OCI-LY3 (cell line): ENCODE results near the gene ZNF625.

Source experiments
- H2AFZ ChIP-seq: fragments of 200-600, 300-600 bp; shearing (Covaris generic); 2 replicates; pipeline ENCODE4 v1.6.0; 2014; ENCODE audit warnings: antibody characterized with exemption, low read depth, low read length
- H3K27ac ChIP-seq: fragments of 200-600, 300-600 bp; sonication (generic); 2 replicates; pipeline ENCODE4 v1.5.1; 2014; ENCODE audit warnings: mild to moderate bottlenecking, low read length, moderate library complexity, mixed read lengths
- H3K27me3 ChIP-seq: fragments of 200-600, 300-600 bp; sonication (generic); 2 replicates; pipeline ENCODE4 v1.6.1; 2014; ENCODE audit warnings: low read depth, low read length, mixed read lengths
- H3K36me3 ChIP-seq: fragments of 200-600, 300-600 bp; sonication (generic); replicated peaks from 2 replicates; pipeline ENCODE3; 2014; ENCODE audit warnings: low read depth, low read length, mixed read lengths
- H3K4me1 ChIP-seq: fragments of 300-600, 200-600 bp; sonication (generic); 2 replicates; pipeline ENCODE4 v1.6.1; 2014; ENCODE audit warnings: low read length, mixed read lengths
- H3K4me2 ChIP-seq: fragments of 200-600, 300-600 bp; sonication (generic); 2 replicates; pipeline ENCODE4 v1.6.1; 2014; ENCODE audit warnings: low read length, mixed read lengths
- H3K4me3 ChIP-seq: fragments of 300-600, 200-600 bp; sonication (generic); 2 replicates; pipeline ENCODE4 v1.5.1; 2014; ENCODE audit warnings: antibody characterized with exemption, mild to moderate bottlenecking, low read length, moderate library complexity
- H3K79me2 ChIP-seq: fragments of 300-600, 200-600 bp; shearing (Covaris generic); 2 replicates; pipeline ENCODE4 v1.6.1; 2014; ENCODE audit warnings: mild to moderate bottlenecking, low read length, mixed read lengths
- H3K9ac ChIP-seq: fragments of 300-600, 200-600 bp; shearing (Covaris generic); 2 replicates; pipeline ENCODE4 v1.6.0; 2014; ENCODE audit warnings: mild to moderate bottlenecking, low read length, moderate library complexity
- H3K9me3 ChIP-seq: fragments of 200-600, 300-600 bp; shearing (Covaris generic); 2 replicates; pipeline ENCODE4 v1.6.1; 2014; ENCODE audit warnings: low read length, mixed read lengths; ENCODE audit not compliant: insufficient read depth
- H4K20me1 ChIP-seq: fragments of 200-600, 300-600 bp; sonication (generic); 2 replicates; pipeline ENCODE4 v1.6.1; 2016; ENCODE audit warnings: low read length, mixed read lengths; ENCODE audit not compliant: insufficient read depth
- EZH2phosphoT487 ChIP-seq: fragments of 200-600 bp; shearing (Covaris generic); IDR thresholded peaks from 2 replicates; pipeline ENCODE4 v1.6.1; 2018; ENCODE audit warnings: antibody characterized with exemption, mixed run types, low read depth
- TF ChIP-seq, protein P1 (sequence below): fragments of 200-600, 300-600 bp; sonication (generic); IDR thresholded peaks from 2 replicates; pipeline ENCODE4 v1.5.1; 2014; ENCODE audit warnings: antibody characterized with exemption, low read length, low read depth

ZNF625 gene

DNA sequence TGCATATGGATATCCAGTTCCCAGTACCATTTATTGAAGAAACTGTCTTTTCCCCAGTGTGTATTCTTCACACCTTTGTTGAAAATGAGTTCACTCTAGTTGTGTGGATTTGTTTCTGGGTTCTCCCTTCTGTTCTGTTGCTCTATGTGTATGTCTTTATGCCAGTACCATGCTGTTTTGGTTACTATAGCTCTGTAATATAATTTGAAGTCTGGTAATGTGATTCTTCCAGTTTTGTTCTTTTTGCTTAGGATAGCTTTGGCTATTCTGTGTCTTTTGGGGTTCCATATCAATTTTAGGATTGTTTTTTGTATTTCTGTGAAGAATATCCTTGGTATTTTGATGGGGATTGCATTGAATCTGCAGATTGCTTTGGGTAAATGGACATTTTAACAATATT is 41.6 kb upstream of the ZNF625 start:
- no peak overlapping the region for H3K27ac ChIP-seq
- H3K36me3 ChIP-seq, result peaks cover 48% of the 10 kb centered on the region
- no peak overlapping the region for H3K4me3 ChIP-seq
- no peak overlapping the region for H2AFZ ChIP-seq
- TF ChIP-seq EZH2phosphoT487, result no peak
- TF ChIP-seq, protein P1, sequence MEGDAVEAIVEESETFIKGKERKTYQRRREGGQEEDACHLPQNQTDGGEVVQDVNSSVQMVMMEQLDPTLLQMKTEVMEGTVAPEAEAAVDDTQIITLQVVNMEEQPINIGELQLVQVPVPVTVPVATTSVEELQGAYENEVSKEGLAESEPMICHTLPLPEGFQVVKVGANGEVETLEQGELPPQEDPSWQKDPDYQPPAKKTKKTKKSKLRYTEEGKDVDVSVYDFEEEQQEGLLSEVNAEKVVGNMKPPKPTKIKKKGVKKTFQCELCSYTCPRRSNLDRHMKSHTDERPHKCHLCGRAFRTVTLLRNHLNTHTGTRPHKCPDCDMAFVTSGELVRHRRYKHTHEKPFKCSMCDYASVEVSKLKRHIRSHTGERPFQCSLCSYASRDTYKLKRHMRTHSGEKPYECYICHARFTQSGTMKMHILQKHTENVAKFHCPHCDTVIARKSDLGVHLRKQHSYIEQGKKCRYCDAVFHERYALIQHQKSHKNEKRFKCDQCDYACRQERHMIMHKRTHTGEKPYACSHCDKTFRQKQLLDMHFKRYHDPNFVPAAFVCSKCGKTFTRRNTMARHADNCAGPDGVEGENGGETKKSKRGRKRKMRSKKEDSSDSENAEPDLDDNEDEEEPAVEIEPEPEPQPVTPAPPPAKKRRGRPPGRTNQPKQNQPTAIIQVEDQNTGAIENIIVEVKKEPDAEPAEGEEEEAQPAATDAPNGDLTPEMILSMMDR, result no peak
- H3K27me3 ChIP-seq, result no peaks in the 10 kb centered on the region
- H3K4me1 ChIP-seq, result no peaks in the 10 kb centered on the region
- H3K9me3 ChIP-seq, result peaks cover 15% of the 10 kb centered on the region; the same call in 1 of the 2 replicates
- H3K79me2 ChIP-seq, result peaks cover 29% of the 10 kb centered on the region
- H4K20me1 ChIP-seq, result no peaks in the 10 kb centered on the region
- H3K9ac ChIP-seq, result no peak overlapping the region
- no peak overlapping the region for H3K4me2 ChIP-seq

DNA sequence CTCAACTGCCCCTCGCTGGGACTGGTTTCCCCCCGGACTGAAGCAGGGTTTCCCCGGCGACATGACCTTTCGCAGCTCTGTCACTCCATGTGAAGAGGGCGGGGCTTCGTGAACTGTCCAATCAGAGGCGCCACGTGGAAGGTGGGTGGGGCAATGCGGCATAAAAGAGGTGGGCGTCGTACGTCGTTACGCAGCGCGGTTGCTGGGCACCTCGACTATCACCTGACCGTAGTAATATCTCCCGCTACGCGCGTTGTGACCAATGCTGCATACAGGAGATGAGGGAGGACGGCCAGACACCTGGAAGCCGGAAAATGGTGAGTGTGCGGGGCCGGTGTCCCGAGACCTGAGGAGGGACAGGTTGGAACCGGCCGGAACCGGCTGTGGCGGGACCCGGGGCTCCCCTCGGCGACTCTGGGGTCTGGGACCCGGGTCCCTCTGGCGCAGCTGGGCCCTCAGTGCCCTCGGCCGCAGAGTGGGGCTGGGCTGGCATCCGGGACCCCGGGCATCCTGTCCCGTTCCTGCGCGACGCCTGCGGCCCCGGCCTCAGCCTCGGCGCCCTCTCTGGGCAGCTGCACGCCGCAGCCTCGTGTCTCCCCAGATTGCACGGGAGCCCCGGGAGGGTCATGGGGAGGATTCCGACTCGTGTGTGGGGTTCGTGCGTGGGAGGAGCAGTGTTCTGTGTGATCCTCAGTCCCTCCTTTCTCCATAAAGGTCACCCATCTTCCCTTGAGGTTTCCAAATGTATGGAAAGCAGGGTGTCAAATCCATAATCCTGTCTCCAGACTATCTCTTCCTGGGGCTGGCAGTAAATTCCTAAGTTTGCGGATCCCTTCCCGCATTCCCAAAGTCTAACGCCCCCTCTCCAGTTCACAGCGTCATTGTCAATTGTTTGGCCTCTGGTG is 38.5 kb upstream of the ZNF625 start:
- no peaks in the 10 kb centered on the region for H3K27me3 ChIP-seq
- peaks cover 14% of the 10 kb centered on the region for H3K79me2 ChIP-seq
- TF ChIP-seq, protein P1, result no peak
- no peak for TF ChIP-seq EZH2phosphoT487
- no peaks in the 10 kb centered on the region for H4K20me1 ChIP-seq
- H3K36me3 ChIP-seq, result peaks cover 64% of the 10 kb centered on the region
- no peak overlapping the region for H2AFZ ChIP-seq
- no peak overlapping the region for H3K4me3 ChIP-seq
- no peak overlapping the region for H3K9ac ChIP-seq
- no peak overlapping the region for H3K4me2 ChIP-seq
- H3K4me1 ChIP-seq, result no peaks in the 10 kb centered on the region
- no peak overlapping the region for H3K27ac ChIP-seq
- peaks cover 26% of the 10 kb centered on the region; the same call in 1 of the 2 replicates for H3K9me3 ChIP-seq

DNA sequence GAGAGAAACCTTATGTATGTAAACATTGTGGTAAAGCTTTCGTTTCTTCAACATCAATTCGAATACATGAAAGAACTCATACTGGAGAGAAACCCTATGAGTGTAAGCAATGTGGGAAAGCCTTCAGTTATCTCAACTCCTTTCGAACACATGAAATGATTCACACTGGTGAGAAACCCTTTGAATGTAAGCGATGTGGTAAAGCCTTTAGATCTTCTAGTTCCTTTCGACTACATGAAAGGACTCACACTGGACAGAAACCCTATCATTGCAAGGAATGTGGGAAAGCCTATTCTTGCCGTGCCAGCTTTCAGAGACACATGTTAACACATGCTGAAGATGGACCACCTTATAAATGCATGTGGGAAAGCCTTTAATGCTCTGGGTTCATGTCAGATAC is 31.1 kb upstream of the ZNF625 start:
- no peaks in the 10 kb centered on the region for H3K27me3 ChIP-seq
- H3K4me1 ChIP-seq, result no peaks in the 10 kb centered on the region
- no peak overlapping the region for H3K4me2 ChIP-seq
- no peak overlapping the region for H3K9ac ChIP-seq
- H3K36me3 ChIP-seq, result peaks cover 90% of the 10 kb centered on the region
- no peaks in the 10 kb centered on the region for H4K20me1 ChIP-seq
- H3K9me3 ChIP-seq, result peaks cover 65% of the 10 kb centered on the region
- H3K79me2 ChIP-seq, result peaks cover 25% of the 10 kb centered on the region
- no peak overlapping the region for H2AFZ ChIP-seq
- no peak overlapping the region for H3K27ac ChIP-seq
- no peak for TF ChIP-seq EZH2phosphoT487
- TF ChIP-seq, protein P1, result no peak
- no peak overlapping the region for H3K4me3 ChIP-seq

DNA sequence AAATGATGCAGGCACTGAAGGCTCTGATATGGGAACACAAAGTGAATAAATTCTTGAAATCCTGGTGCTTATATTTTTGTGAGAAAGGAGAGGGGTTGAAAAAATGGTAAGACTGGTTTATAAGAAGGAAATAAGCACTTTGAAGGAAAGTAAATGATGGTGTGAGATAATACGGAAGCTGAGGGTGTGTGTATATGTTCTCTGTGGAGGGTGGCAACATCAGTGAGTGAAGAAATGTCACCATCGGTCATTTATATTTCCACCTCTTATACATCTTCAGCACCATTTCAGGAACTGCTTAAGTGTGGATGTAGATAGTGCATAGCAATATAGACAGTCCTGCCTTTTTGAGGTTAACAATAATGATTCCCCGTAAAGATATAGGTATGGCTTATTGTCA is 23.8 kb upstream of the ZNF625 start:
- H3K9me3 ChIP-seq, result peaks cover 37% of the 10 kb centered on the region
- 0 out of 2 replicates have a peak, but pooled peaks cover 5% of the 10 kb centered on the region for H4K20me1 ChIP-seq
- H3K36me3 ChIP-seq, result peaks cover 80% of the 10 kb centered on the region
- no peak overlapping the region for H3K4me2 ChIP-seq
- H3K27me3 ChIP-seq, result no peaks in the 10 kb centered on the region
- no peak overlapping the region for H2AFZ ChIP-seq
- H3K4me3 ChIP-seq, result no peak overlapping the region
- no peaks in the 10 kb centered on the region for H3K4me1 ChIP-seq
- H3K79me2 ChIP-seq, result peaks cover 95% of the 10 kb centered on the region
- no peak for TF ChIP-seq EZH2phosphoT487
- TF ChIP-seq, protein P1, result no peak
- H3K27ac ChIP-seq, result no peak overlapping the region
- H3K9ac ChIP-seq, result no peak overlapping the region
